ENCODE data around the gene GSTM4. TPM values are rescaled to one million over a fixed set of nuclear protein-coding genes. Genes with fewer than 3 reads are reported as not detected.

Gene GSTM4
- total RNA-seq, 1 experiment from 2014 or later: 24.6 TPM

DNA sequence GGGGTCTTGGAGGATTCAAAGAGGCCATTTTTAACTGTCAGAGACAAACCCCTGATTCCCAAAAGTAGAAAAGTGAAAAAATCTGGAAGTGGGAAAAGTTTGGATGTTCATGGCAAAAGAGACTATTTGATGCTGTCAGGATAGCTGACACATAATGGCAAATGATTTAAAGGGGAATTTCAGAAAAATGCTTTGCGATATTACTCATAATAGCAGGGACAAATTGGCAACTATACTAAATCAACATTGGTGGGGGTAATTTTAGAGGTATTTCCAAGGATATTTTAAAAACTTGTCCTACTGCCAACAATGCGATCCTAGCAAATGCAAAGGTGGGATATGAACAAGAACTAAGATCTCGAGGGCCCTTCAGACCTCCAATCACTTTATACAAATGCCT lies 5.3 kb upstream of the GSTM4 start:
- no peak overlapping the region for H3T11ph ChIP-seq (ENCODE audit: low read length)
- no peak overlapping the region for H4K91ac ChIP-seq (ENCODE audit: insufficient read length, low read depth, low read length)
- no peak overlapping the region for H2BK120ac ChIP-seq (ENCODE audit: low read depth, low read length, poor library complexity, severe bottlenecking)
- no peak overlapping the region for H2AFZ ChIP-seq (ENCODE audit: low read length)
- Mint-ChIP-seq H3K27me3 (ENCODE audit: low read depth) (peaks cover 44% of the 10 kb centered on the region), H3K9me3 (peaks cover 5 to 11% of the 10 kb centered on the region in 2 experiments), H3K36me3 (ENCODE audit: insufficient read depth in 1 of 3, low read depth in 3 of 3) (no peaks in the 10 kb centered on the region; a peak in 1 of 7 replicates), H3K4me3 (no peak overlapping the region), H3K4me1 (peaks cover 5 to 8% of the 10 kb centered on the region in 2 experiments; a peak in 3 of 4 replicates), H3K27ac (no peak overlapping the region)
- H3K4ac ChIP-seq (ENCODE audit: low read depth, low read length): no peak overlapping the region
- no peak overlapping the region for H2BK15ac ChIP-seq (ENCODE audit: low read depth, low read length)
- H2BK5ac ChIP-seq (ENCODE audit: insufficient read length, low read length): no peak overlapping the region
- H2BK12ac ChIP-seq (ENCODE audit: insufficient read length, low read depth, low read length): no peak overlapping the region
- no peak overlapping the region for H2AK5ac ChIP-seq (ENCODE audit: insufficient read length, low read length)
- TF ChIP-seq, protein P1, sequence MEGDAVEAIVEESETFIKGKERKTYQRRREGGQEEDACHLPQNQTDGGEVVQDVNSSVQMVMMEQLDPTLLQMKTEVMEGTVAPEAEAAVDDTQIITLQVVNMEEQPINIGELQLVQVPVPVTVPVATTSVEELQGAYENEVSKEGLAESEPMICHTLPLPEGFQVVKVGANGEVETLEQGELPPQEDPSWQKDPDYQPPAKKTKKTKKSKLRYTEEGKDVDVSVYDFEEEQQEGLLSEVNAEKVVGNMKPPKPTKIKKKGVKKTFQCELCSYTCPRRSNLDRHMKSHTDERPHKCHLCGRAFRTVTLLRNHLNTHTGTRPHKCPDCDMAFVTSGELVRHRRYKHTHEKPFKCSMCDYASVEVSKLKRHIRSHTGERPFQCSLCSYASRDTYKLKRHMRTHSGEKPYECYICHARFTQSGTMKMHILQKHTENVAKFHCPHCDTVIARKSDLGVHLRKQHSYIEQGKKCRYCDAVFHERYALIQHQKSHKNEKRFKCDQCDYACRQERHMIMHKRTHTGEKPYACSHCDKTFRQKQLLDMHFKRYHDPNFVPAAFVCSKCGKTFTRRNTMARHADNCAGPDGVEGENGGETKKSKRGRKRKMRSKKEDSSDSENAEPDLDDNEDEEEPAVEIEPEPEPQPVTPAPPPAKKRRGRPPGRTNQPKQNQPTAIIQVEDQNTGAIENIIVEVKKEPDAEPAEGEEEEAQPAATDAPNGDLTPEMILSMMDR (conservative IDR thresholded peaks at IDR 0.05): no peak
- H3K79me2 ChIP-seq (ENCODE audit: insufficient read depth, low read length): no peaks in the 10 kb centered on the region
- H3K27me3 ChIP-seq (ENCODE audit: insufficient read depth, low read length): no peaks in the 10 kb centered on the region
- H2BK20ac ChIP-seq (ENCODE audit: low read depth, low read length, poor library complexity, severe bottlenecking): no peak overlapping the region
- no peaks in the 10 kb centered on the region for H3K4me1 ChIP-seq (ENCODE audit: insufficient read depth, low read length)
- H4K20me1 ChIP-seq (ENCODE audit: control insufficient read depth, insufficient read depth, insufficient read length): no peaks in the 10 kb centered on the region
- no peak overlapping the region for H4K8ac ChIP-seq (replicated peaks; ENCODE audit: insufficient read length, low read depth, low read length)
- no peak overlapping the region for H3K14ac ChIP-seq (ENCODE audit: insufficient read depth, low read length)
- H3K4me2 ChIP-seq (ENCODE audit: insufficient read depth, insufficient read length, low read length): no peak overlapping the region
- peaks cover 2% of the 10 kb centered on the region for H3K23me2 ChIP-seq (ENCODE audit: insufficient read length, low read depth, low read length, poor library complexity, severe bottlenecking)
- no CpG with 5 or more reads among the region's 3 CpGs for WGBS (ENCODE audit: extremely low coverage, insufficient read length, low lambda C conversion rate)
- H3K18ac ChIP-seq (ENCODE audit: insufficient read length, low read depth, low read length): no peak overlapping the region
- H3K56ac ChIP-seq (ENCODE audit: insufficient read length, low read depth, low read length): no peak overlapping the region
- H3K9me3 ChIP-seq (ENCODE audit: control insufficient read depth, low read depth, low read length): no peaks in the 10 kb centered on the region
- no peak overlapping the region for H3K9ac ChIP-seq (ENCODE audit: extremely low read depth, insufficient read length, low read length)
- DNase-seq: no peak
- no peaks in the 10 kb centered on the region for H3K79me1 ChIP-seq (ENCODE audit: insufficient read depth, low read depth, low read length, poor library complexity, severe bottlenecking)
- H3K23ac ChIP-seq (ENCODE audit: insufficient read length, low read depth, low read length): no peak overlapping the region
- no peak overlapping the region for H3K27ac ChIP-seq (ENCODE audit: insufficient read length, low read depth, low read length)
- no peak overlapping the region for H4K5ac ChIP-seq (ENCODE audit: insufficient read length, low read depth, low read length)

Measured in H9 (cell line).